ENCODE measurements around the gene RAB11FIP2. TPM values are rescaled to one million over a fixed set of nuclear protein-coding genes. Genes with fewer than 3 reads are reported as not detected.

Gene RAB11FIP2
- total RNA-seq, 1 experiment from 2014 or later = 12.2 TPM

DNA sequence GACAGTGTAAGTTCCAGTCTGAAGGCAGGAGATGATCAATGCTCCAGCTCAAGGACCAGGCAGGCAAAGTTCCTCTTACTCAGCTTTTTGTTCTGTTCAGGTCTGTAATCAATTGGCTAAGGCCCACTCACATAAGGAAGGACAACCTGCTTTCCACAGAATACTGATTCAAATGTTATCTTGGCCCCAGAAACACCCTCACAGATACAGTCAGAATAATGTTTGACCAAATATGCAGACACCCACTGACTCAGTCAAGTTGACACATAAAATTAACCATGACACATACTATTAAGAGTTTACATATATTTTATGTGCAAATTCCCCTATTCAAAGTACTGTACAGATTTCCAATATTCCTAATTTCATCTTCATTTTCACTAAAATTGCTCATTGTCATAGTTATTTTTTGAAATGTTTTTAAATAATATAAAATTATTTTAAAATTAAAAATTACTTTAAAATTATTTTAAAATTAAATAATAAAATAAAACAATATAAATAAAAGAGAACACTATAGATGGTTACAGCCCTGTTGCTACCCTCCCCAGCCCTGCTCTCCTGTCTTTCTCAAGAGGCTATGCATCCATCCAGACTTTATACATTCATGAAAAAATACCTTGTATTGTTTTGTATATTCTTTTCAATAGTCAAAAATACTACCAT lies 59.4 kb downstream of the RAB11FIP2 start:
- ATAC-seq (no peak), DNase-seq (ENCODE audit: low spot score) (no peak)
- H3K4me3 Mint-ChIP-seq = no peak overlapping the region
- H3K9me3 Mint-ChIP-seq = peaks cover 30% of the 10 kb centered on the region
- TF ChIP-seq HMGA2 (CRISPR knock-in tag; IDR thresholded peaks at IDR 0.05) = peak; percentile 93
- no peak for TF ChIP-seq ESRRA (CRISPR knock-in tag; IDR thresholded peaks at IDR 0.05; ENCODE audit: borderline replicate concordance)
- H3K36me3 Mint-ChIP-seq = peaks cover 17% of the 10 kb centered on the region
- H3K4me1 Mint-ChIP-seq = peaks cover 47% of the 10 kb centered on the region
- no peaks in the 10 kb centered on the region; the same call in 1 of the 2 replicates for H3K27me3 Mint-ChIP-seq (ENCODE audit: low read depth)
- no peak overlapping the region for H3K27ac Mint-ChIP-seq
- CTCF ChIA-PET = interaction anchor here (0.6 kb wide), 1 partner anchor 99 kb away, joined by 3 read pairs; no protein-coding TSS in a partner anchor
- POLR2A ChIA-PET = no interaction called here

DNA sequence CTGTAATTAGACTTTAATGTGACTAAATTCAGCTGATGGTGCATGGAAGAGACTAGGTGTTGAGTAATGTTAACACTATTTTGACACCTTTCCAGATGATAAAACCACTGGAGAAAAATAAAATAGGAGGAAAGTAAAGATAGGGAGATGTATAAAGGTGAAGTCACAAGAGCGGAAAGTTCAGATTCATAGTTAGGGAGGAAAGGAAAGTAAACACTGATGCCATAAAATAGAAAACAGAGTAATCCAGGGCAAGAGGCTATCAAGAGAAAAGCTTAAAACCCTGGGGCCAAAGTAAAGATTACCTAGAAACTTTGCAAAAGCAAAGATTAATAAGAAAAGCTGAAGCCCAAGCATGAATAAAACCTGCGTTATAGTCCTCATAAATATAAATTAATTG lies 62.8 kb downstream of the RAB11FIP2 start:
- TF ChIP-seq ZNF671 (CRISPR knock-in tag; IDR thresholded peaks at IDR 0.05) (no peak), NFE2L1 (CRISPR knock-in tag; IDR thresholded peaks at IDR 0.05) (no peak), HMGA2 (CRISPR knock-in tag; IDR thresholded peaks at IDR 0.05) (no peak)
- TF ChIP-seq, protein P1, sequence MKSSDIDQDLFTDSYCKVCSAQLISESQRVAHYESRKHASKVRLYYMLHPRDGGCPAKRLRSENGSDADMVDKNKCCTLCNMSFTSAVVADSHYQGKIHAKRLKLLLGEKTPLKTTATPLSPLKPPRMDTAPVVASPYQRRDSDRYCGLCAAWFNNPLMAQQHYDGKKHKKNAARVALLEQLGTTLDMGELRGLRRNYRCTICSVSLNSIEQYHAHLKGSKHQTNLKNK (CRISPR knock-in tag; IDR thresholded peaks at IDR 0.05) = no peak
- TF ChIP-seq, protein P2, sequence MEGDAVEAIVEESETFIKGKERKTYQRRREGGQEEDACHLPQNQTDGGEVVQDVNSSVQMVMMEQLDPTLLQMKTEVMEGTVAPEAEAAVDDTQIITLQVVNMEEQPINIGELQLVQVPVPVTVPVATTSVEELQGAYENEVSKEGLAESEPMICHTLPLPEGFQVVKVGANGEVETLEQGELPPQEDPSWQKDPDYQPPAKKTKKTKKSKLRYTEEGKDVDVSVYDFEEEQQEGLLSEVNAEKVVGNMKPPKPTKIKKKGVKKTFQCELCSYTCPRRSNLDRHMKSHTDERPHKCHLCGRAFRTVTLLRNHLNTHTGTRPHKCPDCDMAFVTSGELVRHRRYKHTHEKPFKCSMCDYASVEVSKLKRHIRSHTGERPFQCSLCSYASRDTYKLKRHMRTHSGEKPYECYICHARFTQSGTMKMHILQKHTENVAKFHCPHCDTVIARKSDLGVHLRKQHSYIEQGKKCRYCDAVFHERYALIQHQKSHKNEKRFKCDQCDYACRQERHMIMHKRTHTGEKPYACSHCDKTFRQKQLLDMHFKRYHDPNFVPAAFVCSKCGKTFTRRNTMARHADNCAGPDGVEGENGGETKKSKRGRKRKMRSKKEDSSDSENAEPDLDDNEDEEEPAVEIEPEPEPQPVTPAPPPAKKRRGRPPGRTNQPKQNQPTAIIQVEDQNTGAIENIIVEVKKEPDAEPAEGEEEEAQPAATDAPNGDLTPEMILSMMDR (IDR thresholded peaks at IDR 0.05) = no peak
- TF ChIP-seq, protein P3, sequence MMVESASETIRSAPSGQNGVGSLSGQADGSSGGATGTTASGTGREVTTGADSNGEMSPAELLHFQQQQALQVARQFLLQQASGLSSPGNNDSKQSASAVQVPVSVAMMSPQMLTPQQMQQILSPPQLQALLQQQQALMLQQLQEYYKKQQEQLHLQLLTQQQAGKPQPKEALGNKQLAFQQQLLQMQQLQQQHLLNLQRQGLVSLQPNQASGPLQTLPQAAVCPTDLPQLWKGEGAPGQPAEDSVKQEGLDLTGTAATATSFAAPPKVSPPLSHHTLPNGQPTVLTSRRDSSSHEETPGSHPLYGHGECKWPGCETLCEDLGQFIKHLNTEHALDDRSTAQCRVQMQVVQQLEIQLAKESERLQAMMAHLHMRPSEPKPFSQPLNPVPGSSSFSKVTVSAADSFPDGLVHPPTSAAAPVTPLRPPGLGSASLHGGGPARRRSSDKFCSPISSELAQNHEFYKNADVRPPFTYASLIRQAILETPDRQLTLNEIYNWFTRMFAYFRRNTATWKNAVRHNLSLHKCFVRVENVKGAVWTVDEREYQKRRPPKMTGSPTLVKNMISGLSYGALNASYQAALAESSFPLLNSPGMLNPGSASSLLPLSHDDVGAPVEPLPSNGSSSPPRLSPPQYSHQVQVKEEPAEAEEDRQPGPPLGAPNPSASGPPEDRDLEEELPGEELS (CRISPR knock-in tag; IDR thresholded peaks at IDR 0.05) = no peak
- no peak overlapping the region for H3K4me3 Mint-ChIP-seq
- peaks cover 49% of the 10 kb centered on the region for H3K9me3 Mint-ChIP-seq
- H3K27ac Mint-ChIP-seq = no peak overlapping the region
- no peaks in the 10 kb centered on the region; the same call in 1 of the 2 replicates for H3K27me3 Mint-ChIP-seq (ENCODE audit: low read depth)
- ATAC-seq (no peak), DNase-seq (ENCODE audit: low spot score) (no peak)
- POLR2A ChIA-PET = no interaction called here
- H3K36me3 Mint-ChIP-seq = peaks cover 17% of the 10 kb centered on the region
- CTCF ChIA-PET = no interaction called here
- peaks cover 25% of the 10 kb centered on the region for H3K4me1 Mint-ChIP-seq

DNA sequence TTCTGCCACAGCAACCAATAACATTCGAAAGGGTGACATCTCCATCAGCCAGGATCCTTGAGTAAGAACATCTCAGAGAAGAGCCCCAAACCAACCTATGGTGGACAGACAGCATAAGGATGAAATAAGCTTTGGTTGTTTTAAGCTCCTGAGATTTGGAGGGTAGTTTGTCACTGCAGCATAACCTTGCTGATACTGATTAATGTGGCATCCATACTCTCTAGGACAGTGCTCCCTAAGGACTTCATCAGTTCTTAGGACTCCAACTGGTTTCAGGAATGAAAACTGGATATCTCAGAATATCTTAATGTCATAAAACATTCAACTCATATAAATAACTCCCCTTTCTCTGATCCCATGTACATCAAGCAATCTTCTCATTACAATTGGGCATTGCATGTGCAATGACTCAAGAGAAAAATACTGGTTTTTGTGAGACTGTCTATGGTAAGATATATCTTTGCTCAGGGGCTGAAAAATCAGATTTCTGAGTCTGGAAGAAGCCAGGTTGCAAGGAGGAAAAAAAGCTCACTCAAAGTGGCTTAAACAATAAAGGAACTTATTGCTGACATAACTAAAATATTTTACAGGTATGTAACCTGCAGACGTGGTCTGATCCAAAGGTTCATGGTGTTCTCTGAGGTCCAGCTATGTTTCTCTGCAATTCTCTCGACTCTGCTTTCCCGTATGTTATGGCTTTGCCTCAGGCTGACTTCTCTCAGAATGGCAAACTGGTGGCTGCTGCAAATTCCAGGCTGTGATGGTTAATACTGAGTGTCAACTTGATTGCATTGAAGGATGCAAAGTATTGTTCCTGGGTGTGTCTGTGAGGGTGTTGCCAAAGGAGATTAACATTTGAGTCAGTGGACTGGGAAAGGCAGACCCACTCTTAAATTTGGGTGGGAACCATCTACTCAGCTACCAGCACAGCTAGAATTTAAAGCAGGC lies 65.7 kb downstream of the RAB11FIP2 start:
- Mint-ChIP-seq H3K4me3 (no peak overlapping the region), H3K4me1 (peaks cover 14% of the 10 kb centered on the region), H3K27me3 (ENCODE audit: low read depth) (no peaks in the 10 kb centered on the region; the same call in 1 of the 2 replicates), H3K36me3 (no peaks in the 10 kb centered on the region; the same call in 1 of the 2 replicates), H3K9me3 (peaks cover 34% of the 10 kb centered on the region), H3K27ac (peak overlapping the region; percentile 14; the same call in 1 of the 2 replicates)
- ATAC-seq (no peak), DNase-seq (ENCODE audit: low spot score) (no peak)
- TF ChIP-seq, protein P4, sequence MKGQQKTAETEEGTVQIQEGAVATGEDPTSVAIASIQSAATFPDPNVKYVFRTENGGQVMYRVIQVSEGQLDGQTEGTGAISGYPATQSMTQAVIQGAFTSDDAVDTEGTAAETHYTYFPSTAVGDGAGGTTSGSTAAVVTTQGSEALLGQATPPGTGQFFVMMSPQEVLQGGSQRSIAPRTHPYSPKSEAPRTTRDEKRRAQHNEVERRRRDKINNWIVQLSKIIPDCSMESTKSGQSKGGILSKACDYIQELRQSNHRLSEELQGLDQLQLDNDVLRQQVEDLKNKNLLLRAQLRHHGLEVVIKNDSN (CRISPR knock-in tag; IDR thresholded peaks at IDR 0.05) = no peak
- POLR2A ChIA-PET = no interaction called here
- CTCF ChIA-PET = no interaction called here

DNA sequence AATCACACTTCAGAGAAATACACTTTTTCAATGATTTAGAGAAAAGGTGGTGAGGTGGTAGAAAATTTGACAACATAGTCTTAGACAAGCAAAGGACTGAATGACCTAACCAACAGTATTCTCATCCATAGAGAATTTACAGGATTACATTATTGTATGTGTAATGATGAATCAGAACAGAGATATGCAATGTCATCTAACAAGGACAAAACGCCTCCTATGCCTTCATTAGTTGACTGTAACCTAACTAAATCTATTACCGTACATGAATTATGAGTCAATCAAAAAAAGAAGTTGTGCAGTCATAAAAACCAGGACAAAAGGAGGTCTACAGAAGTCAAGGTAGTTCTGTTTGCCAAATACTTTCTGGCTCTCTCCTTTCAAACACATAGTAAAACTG lies 66.5 kb downstream of the RAB11FIP2 start:
- Mint-ChIP-seq H3K27me3 (ENCODE audit: low read depth) (no peaks in the 10 kb centered on the region; the same call in 1 of the 2 replicates), H3K36me3 (no peaks in the 10 kb centered on the region), H3K27ac (no peak overlapping the region), H3K4me3 (no peak overlapping the region), H3K4me1 (peaks cover 8% of the 10 kb centered on the region), H3K9me3 (peaks cover 33% of the 10 kb centered on the region)
- DNase-seq (ENCODE audit: low spot score) (no peak), ATAC-seq (no peak)
- ChIA-PET CTCF (no interaction called here), POLR2A (no interaction called here)
- TF ChIP-seq ETV6 (CRISPR knock-in tag; IDR thresholded peaks at IDR 0.05) = no peak
- TF ChIP-seq, protein P5, sequence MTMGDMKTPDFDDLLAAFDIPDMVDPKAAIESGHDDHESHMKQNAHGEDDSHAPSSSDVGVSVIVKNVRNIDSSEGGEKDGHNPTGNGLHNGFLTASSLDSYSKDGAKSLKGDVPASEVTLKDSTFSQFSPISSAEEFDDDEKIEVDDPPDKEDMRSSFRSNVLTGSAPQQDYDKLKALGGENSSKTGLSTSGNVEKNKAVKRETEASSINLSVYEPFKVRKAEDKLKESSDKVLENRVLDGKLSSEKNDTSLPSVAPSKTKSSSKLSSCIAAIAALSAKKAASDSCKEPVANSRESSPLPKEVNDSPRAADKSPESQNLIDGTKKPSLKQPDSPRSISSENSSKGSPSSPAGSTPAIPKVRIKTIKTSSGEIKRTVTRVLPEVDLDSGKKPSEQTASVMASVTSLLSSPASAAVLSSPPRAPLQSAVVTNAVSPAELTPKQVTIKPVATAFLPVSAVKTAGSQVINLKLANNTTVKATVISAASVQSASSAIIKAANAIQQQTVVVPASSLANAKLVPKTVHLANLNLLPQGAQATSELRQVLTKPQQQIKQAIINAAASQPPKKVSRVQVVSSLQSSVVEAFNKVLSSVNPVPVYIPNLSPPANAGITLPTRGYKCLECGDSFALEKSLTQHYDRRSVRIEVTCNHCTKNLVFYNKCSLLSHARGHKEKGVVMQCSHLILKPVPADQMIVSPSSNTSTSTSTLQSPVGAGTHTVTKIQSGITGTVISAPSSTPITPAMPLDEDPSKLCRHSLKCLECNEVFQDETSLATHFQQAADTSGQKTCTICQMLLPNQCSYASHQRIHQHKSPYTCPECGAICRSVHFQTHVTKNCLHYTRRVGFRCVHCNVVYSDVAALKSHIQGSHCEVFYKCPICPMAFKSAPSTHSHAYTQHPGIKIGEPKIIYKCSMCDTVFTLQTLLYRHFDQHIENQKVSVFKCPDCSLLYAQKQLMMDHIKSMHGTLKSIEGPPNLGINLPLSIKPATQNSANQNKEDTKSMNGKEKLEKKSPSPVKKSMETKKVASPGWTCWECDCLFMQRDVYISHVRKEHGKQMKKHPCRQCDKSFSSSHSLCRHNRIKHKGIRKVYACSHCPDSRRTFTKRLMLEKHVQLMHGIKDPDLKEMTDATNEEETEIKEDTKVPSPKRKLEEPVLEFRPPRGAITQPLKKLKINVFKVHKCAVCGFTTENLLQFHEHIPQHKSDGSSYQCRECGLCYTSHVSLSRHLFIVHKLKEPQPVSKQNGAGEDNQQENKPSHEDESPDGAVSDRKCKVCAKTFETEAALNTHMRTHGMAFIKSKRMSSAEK (CRISPR knock-in tag; IDR thresholded peaks at IDR 0.05; ENCODE audit: borderline replicate concordance) = no peak
- TF ChIP-seq, protein P6, sequence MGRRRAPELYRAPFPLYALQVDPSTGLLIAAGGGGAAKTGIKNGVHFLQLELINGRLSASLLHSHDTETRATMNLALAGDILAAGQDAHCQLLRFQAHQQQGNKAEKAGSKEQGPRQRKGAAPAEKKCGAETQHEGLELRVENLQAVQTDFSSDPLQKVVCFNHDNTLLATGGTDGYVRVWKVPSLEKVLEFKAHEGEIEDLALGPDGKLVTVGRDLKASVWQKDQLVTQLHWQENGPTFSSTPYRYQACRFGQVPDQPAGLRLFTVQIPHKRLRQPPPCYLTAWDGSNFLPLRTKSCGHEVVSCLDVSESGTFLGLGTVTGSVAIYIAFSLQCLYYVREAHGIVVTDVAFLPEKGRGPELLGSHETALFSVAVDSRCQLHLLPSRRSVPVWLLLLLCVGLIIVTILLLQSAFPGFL (CRISPR knock-in tag; IDR thresholded peaks at IDR 0.05; ENCODE audit: borderline replicate concordance) = no peak
- no peak for TF ChIP-seq ESRRA (CRISPR knock-in tag; IDR thresholded peaks at IDR 0.05; ENCODE audit: borderline replicate concordance)

Data from WTC11 (cell line).